DMS53 treated with DMSO at 0.1 percent for 48 hours (cell line): ENCODE results near the gene SH3RF2.
"Not testable (repeated sequence)": the region's sequence is repeated elsewhere in the genome, so short reads cannot be mapped to it uniquely, and the experiment has no call there.

Experiments used
- DNase-seq: peaks from one replicate; lab custom pipeline; 2025; ENCODE audit not compliant: unreplicated experiment; lab: John Stamatoyannopoulos, UW

SH3RF2 gene

DNA sequence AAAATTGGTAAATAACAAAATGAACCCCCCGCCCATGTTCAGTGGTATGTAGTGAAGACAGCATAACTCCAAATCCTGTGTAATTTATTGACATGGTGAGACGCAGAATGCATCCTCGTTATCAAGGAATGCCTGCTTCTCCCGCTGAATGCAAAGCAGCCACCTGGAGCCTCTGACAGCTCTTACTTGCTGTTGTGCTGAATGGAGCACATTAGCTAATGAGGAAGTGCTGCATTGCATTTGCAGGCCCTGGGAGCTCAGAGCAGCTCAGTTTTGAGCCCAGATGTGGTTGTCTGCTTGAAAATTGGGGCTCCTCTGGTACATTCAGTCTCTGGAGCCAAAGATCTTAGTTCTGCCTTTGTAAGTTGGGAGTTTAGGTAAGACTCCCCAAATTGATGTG lies 140.1 kb downstream of the SH3RF2 start:
- no peak for DNase-seq

DNA sequence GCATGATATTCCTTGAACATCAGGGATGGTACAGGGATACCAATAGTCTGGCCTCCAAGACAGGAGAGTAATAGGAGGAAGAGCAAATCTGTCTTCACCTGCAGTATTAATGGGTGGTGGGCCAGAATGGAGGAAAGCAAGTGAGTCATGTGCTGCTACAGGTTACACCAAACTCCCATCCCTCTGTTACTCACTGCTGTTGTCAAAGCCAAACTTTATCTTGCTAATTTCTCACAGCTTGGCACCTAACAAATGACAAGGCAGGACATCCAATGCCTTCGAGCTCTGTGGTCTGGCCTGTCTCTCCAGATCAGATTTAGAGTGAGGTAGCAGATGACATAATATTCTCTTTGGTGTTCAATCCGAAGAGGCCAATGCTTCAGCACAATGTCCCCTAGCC lies 142.2 kb downstream of the SH3RF2 start:
- no peak for DNase-seq

DNA sequence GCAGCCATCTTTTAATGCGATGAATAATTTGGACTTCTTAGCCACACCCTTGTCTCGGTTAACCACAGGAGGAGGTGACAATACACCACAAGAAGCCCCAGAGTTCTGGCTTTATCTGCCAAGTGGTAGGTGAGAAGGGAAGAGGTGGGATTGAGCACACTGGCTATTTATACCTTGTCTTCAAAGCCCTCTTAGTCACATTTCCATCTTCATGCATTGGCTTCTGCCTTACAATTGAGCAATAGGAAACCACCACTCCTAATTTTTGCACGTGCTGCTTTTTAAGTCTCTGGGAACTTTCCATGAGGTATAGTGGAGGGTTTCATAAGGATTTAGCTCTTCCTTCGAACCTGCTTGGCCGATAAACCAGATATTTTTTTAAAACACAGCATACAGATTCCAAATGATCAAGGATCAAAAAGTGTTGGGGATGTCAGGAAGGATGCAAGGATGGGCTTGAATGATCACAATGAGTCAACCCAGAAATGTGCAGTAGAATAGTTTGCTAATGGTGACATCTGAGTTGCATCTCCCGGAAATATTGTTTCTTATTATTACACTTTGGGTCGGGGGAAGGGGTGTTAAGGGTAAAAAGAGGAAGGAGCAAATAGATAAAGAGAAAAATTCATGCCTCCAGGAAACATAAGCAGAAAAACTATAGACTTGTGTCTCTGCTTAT lies 143.5 kb downstream of the SH3RF2 start:
- no peak for DNase-seq

GRCh38 chr5:146081556-146081955 lies 145.2 kb downstream of the SH3RF2 start:
- DNase-seq: no peak

DNA sequence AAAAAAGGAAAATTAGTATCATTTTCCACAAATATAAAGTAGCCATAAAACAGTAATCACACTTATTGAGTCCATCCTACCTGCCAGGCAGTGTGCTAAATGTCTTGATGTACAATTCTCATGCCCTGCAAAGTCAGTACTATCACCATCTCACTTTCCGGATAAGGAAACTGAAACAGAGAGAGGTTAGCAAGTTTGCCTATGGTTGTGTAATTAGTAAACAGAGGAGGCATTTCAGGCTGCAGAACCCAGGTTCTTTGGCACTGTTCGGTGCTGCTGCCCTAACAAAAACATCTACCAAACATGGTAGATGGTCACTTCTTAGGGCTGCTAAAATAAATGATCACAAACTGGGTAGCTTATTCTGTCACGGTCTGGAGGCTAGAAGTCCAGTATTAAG lies 146.4 kb downstream of the SH3RF2 start:
- no peak for DNase-seq

DNA sequence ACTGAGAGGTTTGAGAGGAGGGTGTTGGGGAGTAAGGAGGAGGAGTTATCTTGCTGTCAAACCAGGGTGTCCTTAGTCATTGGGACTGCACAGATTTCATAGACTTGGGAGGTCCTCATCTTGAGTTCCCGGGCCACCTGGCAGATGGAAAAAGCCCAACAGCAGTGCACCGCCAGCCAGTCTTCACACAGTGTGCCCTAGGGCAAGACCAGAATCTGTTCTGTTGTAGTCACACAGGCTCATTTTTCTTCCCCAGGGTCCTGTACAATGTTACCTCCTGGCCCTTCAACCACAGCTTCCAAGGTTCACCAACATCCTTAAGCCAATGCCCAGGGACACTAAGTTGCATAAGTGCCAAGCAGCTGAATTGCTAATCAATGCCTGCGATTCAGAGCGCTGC lies 148.0 kb downstream of the SH3RF2 start:
- DNase-seq: no peak

- DNase-seq: no peak
Measured at GRCh38 chr5:146088098-146088497, 151.7 kb downstream of the SH3RF2 start.

GRCh38 chr5:146089287-146089686 lies 152.9 kb downstream of the SH3RF2 start:
- DNase-seq: no peak

DNA sequence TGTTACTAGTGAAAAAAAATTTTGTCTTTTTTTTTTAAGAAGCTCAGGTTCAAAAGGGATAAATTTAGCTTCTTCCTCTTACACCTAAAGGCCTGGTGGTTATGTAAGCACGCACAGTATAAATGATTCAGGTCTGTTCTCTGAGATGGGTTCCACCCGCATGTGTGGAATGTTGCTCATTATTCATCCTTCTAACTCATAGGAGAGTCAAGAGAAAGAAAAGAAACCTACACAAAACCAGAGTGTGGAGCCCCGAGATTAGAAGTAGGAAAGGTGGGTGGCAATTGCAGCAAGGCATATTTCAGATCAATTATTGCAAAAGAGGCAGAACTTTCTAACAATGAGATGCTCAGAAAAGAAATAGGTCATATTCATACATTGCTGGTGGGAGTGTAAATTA lies 155.5 kb downstream of the SH3RF2 start:
- DNase-seq: no peak

DNA sequence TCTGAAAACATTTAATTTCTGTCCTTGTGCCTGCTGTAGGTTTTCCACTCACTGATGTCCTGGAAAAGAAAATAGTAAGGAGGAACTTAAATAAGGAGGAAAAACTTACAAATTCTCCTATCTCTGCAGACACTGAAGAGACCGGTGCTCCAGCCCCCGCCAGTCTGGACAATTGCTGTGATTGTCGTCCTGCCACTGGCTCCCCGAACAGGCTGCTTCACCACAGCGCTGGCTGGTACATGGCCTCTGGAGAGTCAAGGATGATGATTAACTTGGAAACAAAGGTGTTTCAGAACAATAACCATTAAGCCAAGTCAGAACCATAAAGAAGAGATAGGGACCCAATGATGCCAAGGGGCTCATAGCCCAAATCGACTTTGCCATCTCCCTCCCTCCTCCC lies 161.7 kb downstream of the SH3RF2 start:
- DNase-seq: no peak

GRCh38 chr5:146101646-146102045 lies 165.3 kb downstream of the SH3RF2 start:
- no peak for DNase-seq

DNA sequence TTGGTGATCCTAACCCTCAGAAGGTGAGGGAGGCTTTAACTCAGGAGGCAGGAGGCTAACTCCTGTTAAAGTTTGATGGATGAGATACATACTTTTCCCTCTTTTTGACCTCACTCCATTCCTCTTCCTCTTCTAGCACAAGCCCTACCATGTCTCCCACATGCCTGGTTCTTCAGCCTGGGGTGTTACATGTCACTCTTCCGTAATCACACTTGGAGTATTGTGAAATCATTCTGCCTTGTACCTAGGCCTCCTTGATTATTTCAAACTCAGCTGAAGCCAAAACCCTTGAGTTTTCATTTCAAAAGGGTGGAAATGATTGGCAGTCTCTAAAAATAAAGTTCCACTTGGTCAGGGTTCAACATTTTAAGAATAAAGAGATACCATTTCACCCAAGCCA lies 167.2 kb downstream of the SH3RF2 start:
- no peak for DNase-seq

GRCh38 chr5:146105477-146105876 lies 169.1 kb downstream of the SH3RF2 start, which contains the start of gene PLAC8L1:
PLAC8L1 (minus strand) TSS chr5:146105577; CDS start chr5:146104311, 1,266 bp downstream.
- DNase-seq: no peak

DNA sequence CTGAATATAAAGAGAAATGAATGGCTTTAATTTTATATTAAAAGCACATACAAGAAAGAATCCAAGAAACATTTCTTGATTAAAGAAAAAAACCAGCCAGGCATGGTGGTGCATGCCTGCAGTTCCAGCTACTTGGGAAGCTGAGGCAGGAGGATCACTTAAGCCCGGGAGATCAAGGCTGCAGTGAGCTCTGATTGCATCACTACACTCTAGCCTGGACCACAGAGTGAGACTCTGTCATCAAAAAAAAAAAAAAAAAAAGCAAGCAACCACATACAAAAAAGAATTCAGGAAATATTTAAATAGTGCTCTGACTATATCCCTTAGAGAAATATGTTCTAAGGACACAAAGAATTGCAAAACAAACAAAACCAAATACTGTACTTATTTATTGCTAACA lies 171.5 kb downstream of the SH3RF2 start:
- DNase-seq: no peak

GRCh38 chr5:146108870-146109269 lies 172.5 kb downstream of the SH3RF2 start:
- not testable (repeated sequence) for DNase-seq

DNA sequence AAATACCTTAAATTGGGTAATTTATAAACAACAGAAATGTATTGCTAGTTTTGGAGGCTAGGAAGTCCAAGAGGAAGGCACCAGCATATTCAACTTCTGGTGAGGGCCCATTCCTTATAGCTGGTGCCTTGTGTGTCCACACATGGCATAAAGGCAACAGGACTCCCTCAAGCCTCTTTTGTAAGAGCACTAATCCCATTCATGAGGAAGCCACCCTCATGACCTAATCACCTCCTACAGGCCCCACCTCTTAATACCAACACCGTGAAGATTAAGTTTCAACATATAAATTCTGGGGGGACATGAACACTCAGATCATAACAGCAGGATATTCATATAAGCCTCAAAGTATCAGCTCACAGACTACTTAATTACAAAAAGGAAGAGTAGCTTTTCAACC lies 173.0 kb downstream of the SH3RF2 start:
- DNase-seq: no peak

- no peak for DNase-seq
Measured at GRCh38 chr5:146111409-146111808, 175.0 kb downstream of the SH3RF2 start.

DNA sequence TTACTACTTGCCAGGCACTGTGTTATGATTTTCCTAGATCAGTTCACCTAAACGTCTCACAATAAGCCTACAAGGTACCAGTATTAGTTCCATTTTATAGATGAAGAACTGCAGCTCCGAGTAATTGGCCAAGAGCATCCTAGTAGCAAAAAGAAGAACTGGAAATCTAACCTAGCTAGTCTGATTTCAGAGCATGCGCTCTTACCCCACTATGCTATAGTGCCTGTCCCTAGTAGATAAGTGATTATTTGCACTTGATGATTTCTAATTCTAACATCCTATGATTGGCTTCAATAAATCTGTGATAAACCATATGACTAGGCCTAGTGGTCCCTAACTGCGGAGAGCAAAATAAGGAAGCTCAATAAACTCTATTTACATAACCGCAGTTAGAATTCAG lies 176.1 kb downstream of the SH3RF2 start:
- no peak for DNase-seq
